HepG2 (cell line): Measurements from ENCODE around the gene ZNF730. TPM values are rescaled to one million over a fixed set of nuclear protein-coding genes. Genes with fewer than 3 reads are reported as not detected.

Experiments
- ATAC-seq: fragments of 200-7000 bp; cut with Tn5 transposase; 3 replicates; pipeline ENCODE4 v1.9.1; 2020; ENCODE audit warnings: mild to moderate bottlenecking, moderate library complexity
- BruUV-seq: library from RNA; stranded (reverse); fragments of 400-500 nt; replicated peaks from 2 replicates; lab custom pipeline; 2021; lab: Mats Ljungman, UMichigan
- CTCF ChIA-PET: fragments of 300-600 bp; formaldehyde crosslinking; extraction: SDS; loops from one replicate; lab custom pipeline; 2021; ENCODE audit warnings: low total read pairs, inconsistent platforms, low intra/inter-chr PET ratio; lab: Yijun Ruan, JAX
- POLR2A ChIA-PET: fragments of 350-600 bp; sonication (Branson Sonifier 250); formaldehyde crosslinking; loops from one replicate; lab custom pipeline; 2020; ENCODE audit warnings: antibody characterized with exemption, inconsistent platforms; lab: Yijun Ruan, JAX
- DNase-seq: peaks from one replicate; pipeline ENCODE4 v3.0.0-alpha.2; 2015; ENCODE audit warnings: low spot score
- FAIRE-seq: peaks from 3 replicates; lab custom pipeline; 2011; peaks lifted over from hg19 to GRCh38; lab: Jason Lieb, UNC
- H2AFZ ChIP-seq: one replicate; pipeline ENCODE4 v1.6.1; 2011; ENCODE audit warnings: low read length, inconsistent platforms
- H3K27ac ChIP-seq: fragments of 300-600 bp; 3 replicates; pipeline ENCODE4 v1.8.0; 2011; ENCODE audit warnings: mixed run types, mild to moderate bottlenecking, mixed read lengths, low read length, inconsistent platforms; ENCODE audit not compliant: insufficient read depth; ENCODE audit errors: extremely low read length
- H3K27me3 ChIP-seq, 2 experiments: fragments of 200-600 bp in 1 of 2; 2 replicates in 1 of 2; 3 replicates in 1 of 2; pipeline versions ENCODE4 v1.6.0 to v1.8.0; 2011; ENCODE audit warnings: low read length in 2 of 2, mild to moderate bottlenecking in 2 of 2, moderate library complexity in 2 of 2, inconsistent platforms in 1 of 2; ENCODE audit not compliant: insufficient read depth in 2 of 2, control insufficient read depth in 1 of 2
- H3K36me3 ChIP-seq, 2 experiments: fragments of 200-600 bp in 1 of 2; replicated peaks in 1 of 2; 2 replicates in 1 of 2; 3 replicates in 1 of 2; pipeline versions ENCODE4 v1.5.1 to v1.8.0; 2011; ENCODE audit warnings: low read length in 2 of 2, inconsistent platforms in 1 of 2; ENCODE audit not compliant: insufficient read depth in 2 of 2, control insufficient read depth in 1 of 2
- H3K4me1 ChIP-seq: 2 replicates; pipeline ENCODE4 v1.5.1; 2012; ENCODE audit warnings: low read length, inconsistent platforms; ENCODE audit not compliant: insufficient read depth
- H3K4me2 ChIP-seq: 2 replicates; pipeline ENCODE4 v1.6.0; 2011; ENCODE audit warnings: low read depth, low read length, inconsistent platforms
- H3K4me3 ChIP-seq, 3 experiments: fragments of 200-600 bp in 1 of 3; sonication (generic), shearing (Covaris generic) in 1 of 3; replicated peaks in 1 of 3; 2 replicates each; pipeline ENCODE4 v1.5.1; 2011 to 2016; ENCODE audit warnings: low read length in 3 of 3, inconsistent platforms in 2 of 3, low read depth in 2 of 3, mild to moderate bottlenecking in 2 of 3, control low read depth in 1 of 3, mixed read lengths in 1 of 3; ENCODE audit not compliant: insufficient read depth in 1 of 3
- H3K79me2 ChIP-seq: one replicate; pipeline ENCODE4 v1.6.1; 2011; ENCODE audit warnings: low read length, inconsistent platforms; ENCODE audit not compliant: insufficient read depth
- H3K9ac ChIP-seq: 2 replicates; pipeline ENCODE4 v1.6.0; 2011; ENCODE audit warnings: mild to moderate bottlenecking, low read depth, low read length, inconsistent platforms; ENCODE audit not compliant: insufficient read depth
- H3K9me3 ChIP-seq: 2 replicates; pipeline ENCODE4 v1.5.1; 2012; ENCODE audit warnings: mild to moderate bottlenecking, low read length
- H4K20me1 ChIP-seq: 2 replicates; pipeline ENCODE4 v1.6.0; 2011; ENCODE audit warnings: inconsistent platforms, mild to moderate bottlenecking, low read length, moderate library complexity; ENCODE audit not compliant: insufficient read depth
- CBX2 ChIP-seq, 2 experiments: fragments of 200-600 bp in 1 of 2; sonication (generic); formaldehyde crosslinking in 1 of 2; IDR thresholded peaks; 2 replicates each; pipeline versions ENCODE4 v1.7.0 to v1.8.1; 2018 to 2022; ENCODE audit warnings: low read depth in 2 of 2, low read length in 1 of 2, mild to moderate bottlenecking in 1 of 2, missing genetic modification reagents in 1 of 2
- CSRNP2 ChIP-seq: sonication (generic); formaldehyde crosslinking; conservative IDR thresholded peaks from 2 replicates; pipeline ENCODE4 v1.8.0; 2022; ENCODE audit warnings: low read depth, missing genetic modification reagents
- FLYWCH1 ChIP-seq: sonication (generic); formaldehyde crosslinking; IDR thresholded peaks from 2 replicates; pipeline ENCODE4 v1.8.1; 2023; ENCODE audit warnings: mild to moderate bottlenecking, missing genetic modification reagents
- GZF1 ChIP-seq: sonication (generic); formaldehyde crosslinking; IDR thresholded peaks from 2 replicates; pipeline ENCODE4 v1.5.1; 2020; ENCODE audit warnings: mild to moderate bottlenecking, missing genetic modification reagents
- MIXL1 ChIP-seq: IDR thresholded peaks from 2 replicates; pipeline ENCODE4 v1.6.1; 2016
- SALL1 ChIP-seq: sonication (generic); formaldehyde crosslinking; IDR thresholded peaks from 2 replicates; pipeline ENCODE4 v1.8.0; 2022; ENCODE audit warnings: mild to moderate bottlenecking, missing genetic modification reagents
- SIX1 ChIP-seq: sonication (generic); formaldehyde crosslinking; IDR thresholded peaks from 2 replicates; pipeline ENCODE4 v1.4.0; 2020; ENCODE audit warnings: missing genetic modification reagents, borderline replicate concordance
- TCF7L2 ChIP-seq: IDR thresholded peaks from 2 replicates; pipeline ENCODE4 v1.6.1; 2011; ENCODE audit warnings: mild to moderate bottlenecking, low read depth, low read length, moderate library complexity
- TFAP4 ChIP-seq: sonication (generic); IDR thresholded peaks from 2 replicates; pipeline ENCODE4 v1.6.1; 2016; ENCODE audit warnings: low read depth, borderline replicate concordance
- TMF1 ChIP-seq: sonication (generic); formaldehyde crosslinking; IDR thresholded peaks from 2 replicates; pipeline ENCODE4 v1.8.1; 2022; ENCODE audit warnings: low read depth, missing genetic modification reagents
- YY1 ChIP-seq: IDR thresholded peaks from 2 replicates; pipeline ENCODE4 v1.6.1; 2011; ENCODE audit warnings: low read length, low read depth, moderate library complexity, mild to moderate bottlenecking; ENCODE audit not compliant: insufficient read depth, insufficient replicate concordance
- ZNF432 ChIP-seq: sonication (generic); formaldehyde crosslinking; IDR thresholded peaks from 2 replicates; pipeline ENCODE4 v1.5.0; 2020; ENCODE audit warnings: missing genetic modification reagents, mild to moderate bottlenecking, borderline replicate concordance
- ZNF513 ChIP-seq: sonication (generic); formaldehyde crosslinking; conservative IDR thresholded peaks from 2 replicates; pipeline ENCODE4 v1.5.0; 2020; ENCODE audit warnings: missing genetic modification reagents
- ZXDC ChIP-seq: sonication (generic); formaldehyde crosslinking; IDR thresholded peaks from 2 replicates; pipeline ENCODE4 v1.5.0; 2020; ENCODE audit warnings: mild to moderate bottlenecking, missing genetic modification reagents
- WGBS: methylation state at CpG from one replicate; pipeline ENCODE4 v1.1.6; 2017; ENCODE audit warnings: low lambda C conversion rate; 5-methylcytosine and 5-hydroxymethylcytosine counted together
- in situ Hi-C: cut with HindIII; loops from 2 replicates; pipeline ENCODE4 v1.10.0; 2017; ENCODE audit warnings: low pct_unique_long_range_greater_than_20kb; ENCODE audit not compliant: extremely low pct_ligation_motif_present
- intact Hi-C: fragments of 100-400 bp; cut with micrococcal nuclease; formaldehyde crosslinking; loops from one replicate; pipeline ENCODE4 v1.10.0; 2022; ENCODE audit not compliant: unreplicated experiment
- polyA plus RNA-seq, 8 experiments: library from polyadenylated mRNA; depleted of rRNA in 3 of 8; stranded (reverse) in 7 of 8; unstranded in 1 of 8; fragments of >200 nt; fragmentation: Illumina TruSeq in 4 of 8; extraction: Trizol in 4 of 8; gene quantifications; 2 replicates each; pipeline versions ENCODE4 v1.2.1 to v1.2.3, GENCODE V29; 2011 to 2016; ENCODE audit warnings: low read depth in 4 of 8, missing spikeins in 1 of 8, mixed read lengths in 1 of 8; ENCODE audit not compliant: insufficient read depth in 1 of 8
- total RNA-seq, 5 experiments: library from RNA; depleted of rRNA; stranded (reverse); fragments of >200 nt; fragmentation: Illumina TruSeq; extraction: Trizol; gene quantifications; 2 replicates each; pipeline ENCODE4 v1.2.3, GENCODE V29; 2016; ENCODE audit warnings: low read depth in 1 of 5
- TF ChIP-seq, protein P1 (sequence below): IDR thresholded peaks from 2 replicates; pipeline ENCODE4 v1.6.1; 2012; ENCODE audit warnings: low read length, improper control_type of control experiment

Gene ZNF730
- total and polyA plus RNA-seq, 2 of the 13 experiments (the other 11 are each of a cell fraction or from before 2014, with no cell fraction given) = 0.07 TPM; not detected in 1

DNA sequence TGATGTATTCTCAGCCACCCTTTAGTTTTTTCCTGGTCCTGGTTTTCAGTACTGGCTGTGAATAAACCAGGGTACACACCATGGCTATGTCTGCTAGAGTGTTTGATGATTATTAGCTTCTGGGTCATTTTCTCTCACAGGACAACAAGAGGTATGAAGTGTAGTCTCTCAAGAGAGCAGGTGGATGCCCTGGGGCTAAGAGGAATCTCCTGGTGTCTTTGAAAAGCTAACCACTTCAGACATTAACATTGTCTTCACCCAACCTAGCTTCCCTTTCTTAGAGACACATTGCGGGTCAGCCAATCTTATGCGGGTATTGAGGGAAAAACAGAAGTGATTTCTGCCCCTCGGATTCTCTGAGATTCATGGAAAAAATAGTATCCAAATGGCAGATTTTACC, 1.6 kb downstream of the ZNF730 start:
- Histone ChIP-seq H3K9ac (no peak overlapping the region), H3K27me3 (no peaks in the 10 kb centered on the region), H3K27ac (no peak overlapping the region), H3K4me3 (no peak overlapping the region), H3K9me3 (peaks cover 67% of the 10 kb centered on the region), H3K79me2 (no peaks in the 10 kb centered on the region), H3K4me2 (no peak overlapping the region), H4K20me1 (no peaks in the 10 kb centered on the region), H2AFZ (no peak overlapping the region), H3K4me1 (no peaks in the 10 kb centered on the region), H3K36me3 (no peaks in the 10 kb centered on the region)
- no peak for DNase-seq
- in situ Hi-C loops (no loop called here), intact Hi-C loops (no loop called here)
- no peak for FAIRE-seq
- no peak for ATAC-seq
- CTCF ChIA-PET = no interaction called here
- POLR2A ChIA-PET = no interaction called here
- WGBS = 77% methylated on average over 3 of the region's 3 CpGs
- no TSS peak for BruUV-seq
- TF ChIP-seq SALL1 (CRISPR knock-in tag) (no peak), TCF7L2 (no peak), GZF1 (no peak), ZNF513 (no peak), YY1 (no peak), FLYWCH1 (CRISPR knock-in tag) (no peak), CBX2 (IDR thresholded peaks at IDR 0.05; ENCODE audit: low read depth, low read length) (no peak), CBX2 (CRISPR knock-in tag; IDR thresholded peaks at IDR 0.05; ENCODE audit: low read depth) (no peak), ZNF432 (no peak), TFAP4 (no peak), MIXL1 (CRISPR knock-in tag) (no peak), CSRNP2 (CRISPR knock-in tag) (no peak), SIX1 (CRISPR knock-in tag) (no peak), ZXDC (CRISPR knock-in tag) (no peak), TMF1 (CRISPR knock-in tag) (no peak)
- TF ChIP-seq, protein P1, sequence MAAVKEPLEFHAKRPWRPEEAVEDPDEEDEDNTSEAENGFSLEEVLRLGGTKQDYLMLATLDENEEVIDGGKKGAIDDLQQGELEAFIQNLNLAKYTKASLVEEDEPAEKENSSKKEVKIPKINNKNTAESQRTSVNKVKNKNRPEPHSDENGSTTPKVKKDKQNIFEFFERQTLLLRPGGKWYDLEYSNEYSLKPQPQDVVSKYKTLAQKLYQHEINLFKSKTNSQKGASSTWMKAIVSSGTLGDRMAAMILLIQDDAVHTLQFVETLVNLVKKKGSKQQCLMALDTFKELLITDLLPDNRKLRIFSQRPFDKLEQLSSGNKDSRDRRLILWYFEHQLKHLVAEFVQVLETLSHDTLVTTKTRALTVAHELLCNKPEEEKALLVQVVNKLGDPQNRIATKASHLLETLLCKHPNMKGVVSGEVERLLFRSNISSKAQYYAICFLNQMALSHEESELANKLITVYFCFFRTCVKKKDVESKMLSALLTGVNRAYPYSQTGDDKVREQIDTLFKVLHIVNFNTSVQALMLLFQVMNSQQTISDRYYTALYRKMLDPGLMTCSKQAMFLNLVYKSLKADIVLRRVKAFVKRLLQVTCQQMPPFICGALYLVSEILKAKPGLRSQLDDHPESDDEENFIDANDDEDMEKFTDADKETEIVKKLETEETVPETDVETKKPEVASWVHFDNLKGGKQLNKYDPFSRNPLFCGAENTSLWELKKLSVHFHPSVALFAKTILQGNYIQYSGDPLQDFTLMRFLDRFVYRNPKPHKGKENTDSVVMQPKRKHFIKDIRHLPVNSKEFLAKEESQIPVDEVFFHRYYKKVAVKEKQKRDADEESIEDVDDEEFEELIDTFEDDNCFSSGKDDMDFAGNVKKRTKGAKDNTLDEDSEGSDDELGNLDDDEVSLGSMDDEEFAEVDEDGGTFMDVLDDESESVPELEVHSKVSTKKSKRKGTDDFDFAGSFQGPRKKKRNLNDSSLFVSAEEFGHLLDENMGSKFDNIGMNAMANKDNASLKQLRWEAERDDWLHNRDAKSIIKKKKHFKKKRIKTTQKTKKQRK = no peak
